ENCODE results near the gene ZNF785. TPM values are rescaled to one million over a fixed set of nuclear protein-coding genes. Genes with fewer than 3 reads are reported as not detected.

ZNF785 gene
- total RNA-seq, 1 experiment from 2014 or later = 16.0 TPM

DNA sequence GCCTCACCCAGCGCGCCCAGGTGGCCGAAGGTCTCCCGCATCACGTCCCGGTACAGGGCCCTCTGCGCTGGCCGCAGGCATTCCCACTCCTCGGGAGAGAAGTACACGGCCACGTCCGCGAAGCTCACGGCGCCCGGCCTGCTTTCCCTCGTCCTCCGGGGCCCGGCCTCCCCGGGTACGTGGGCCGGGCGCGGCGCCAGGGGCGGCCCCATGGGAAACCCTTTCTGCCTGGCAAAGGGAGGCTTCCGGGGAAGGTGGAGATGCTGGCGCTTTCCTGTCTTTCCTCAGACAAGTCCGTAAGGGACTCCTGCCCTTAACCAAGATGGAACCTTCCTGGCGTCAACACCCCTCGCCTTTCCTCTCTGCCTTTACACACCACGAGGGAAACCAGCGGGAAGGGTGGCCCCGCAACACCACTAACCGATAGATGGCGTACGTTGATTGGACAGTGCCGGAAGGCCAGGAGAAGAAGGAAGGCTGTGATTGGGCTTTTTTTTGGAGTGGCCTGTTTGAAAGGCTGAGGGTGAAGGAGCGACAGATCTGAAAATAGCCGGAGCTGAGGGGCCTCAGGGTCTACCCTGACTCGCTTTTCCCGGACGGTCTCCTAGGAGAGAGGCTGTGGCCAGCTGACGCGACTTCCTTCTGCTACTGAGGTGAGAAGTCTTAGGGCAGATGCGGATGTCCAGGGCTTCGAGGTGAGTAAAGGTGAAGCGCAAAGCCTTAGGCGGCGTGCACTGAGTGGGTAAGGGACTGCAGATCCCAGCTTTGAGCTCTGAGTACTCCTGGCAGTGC, at the start of gene ZNF785 (continued):
- peak; percentile 23; the same call in 1 of the 2 replicates for TF ChIP-seq ZBTB21 (CRISPR knock-in tag; IDR thresholded peaks at IDR 0.05; ENCODE audit: borderline replicate concordance)
- TF ChIP-seq, protein P1, sequence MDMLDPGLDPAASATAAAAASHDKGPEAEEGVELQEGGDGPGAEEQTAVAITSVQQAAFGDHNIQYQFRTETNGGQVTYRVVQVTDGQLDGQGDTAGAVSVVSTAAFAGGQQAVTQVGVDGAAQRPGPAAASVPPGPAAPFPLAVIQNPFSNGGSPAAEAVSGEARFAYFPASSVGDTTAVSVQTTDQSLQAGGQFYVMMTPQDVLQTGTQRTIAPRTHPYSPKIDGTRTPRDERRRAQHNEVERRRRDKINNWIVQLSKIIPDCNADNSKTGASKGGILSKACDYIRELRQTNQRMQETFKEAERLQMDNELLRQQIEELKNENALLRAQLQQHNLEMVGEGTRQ (CRISPR knock-in tag; IDR thresholded peaks at IDR 0.05) = peak; percentile 64
- peak; percentile 91 for TF ChIP-seq NFYB (CRISPR knock-in tag; conservative IDR thresholded peaks at IDR 0.05; ENCODE audit: low read depth)
- no peak for TF ChIP-seq ZNF263 (CRISPR knock-in tag; IDR thresholded peaks at IDR 0.05; ENCODE audit: low read depth)
- TF ChIP-seq, protein P2, sequence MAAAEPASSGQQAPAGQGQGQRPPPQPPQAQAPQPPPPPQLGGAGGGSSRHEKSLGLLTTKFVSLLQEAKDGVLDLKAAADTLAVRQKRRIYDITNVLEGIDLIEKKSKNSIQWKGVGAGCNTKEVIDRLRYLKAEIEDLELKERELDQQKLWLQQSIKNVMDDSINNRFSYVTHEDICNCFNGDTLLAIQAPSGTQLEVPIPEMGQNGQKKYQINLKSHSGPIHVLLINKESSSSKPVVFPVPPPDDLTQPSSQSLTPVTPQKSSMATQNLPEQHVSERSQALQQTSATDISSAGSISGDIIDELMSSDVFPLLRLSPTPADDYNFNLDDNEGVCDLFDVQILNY (CRISPR knock-in tag; IDR thresholded peaks at IDR 0.05) = peak; percentile 86
- TF ChIP-seq TEAD1 (CRISPR knock-in tag; IDR thresholded peaks at IDR 0.05) = peak; percentile 95
- TF ChIP-seq, protein P3, sequence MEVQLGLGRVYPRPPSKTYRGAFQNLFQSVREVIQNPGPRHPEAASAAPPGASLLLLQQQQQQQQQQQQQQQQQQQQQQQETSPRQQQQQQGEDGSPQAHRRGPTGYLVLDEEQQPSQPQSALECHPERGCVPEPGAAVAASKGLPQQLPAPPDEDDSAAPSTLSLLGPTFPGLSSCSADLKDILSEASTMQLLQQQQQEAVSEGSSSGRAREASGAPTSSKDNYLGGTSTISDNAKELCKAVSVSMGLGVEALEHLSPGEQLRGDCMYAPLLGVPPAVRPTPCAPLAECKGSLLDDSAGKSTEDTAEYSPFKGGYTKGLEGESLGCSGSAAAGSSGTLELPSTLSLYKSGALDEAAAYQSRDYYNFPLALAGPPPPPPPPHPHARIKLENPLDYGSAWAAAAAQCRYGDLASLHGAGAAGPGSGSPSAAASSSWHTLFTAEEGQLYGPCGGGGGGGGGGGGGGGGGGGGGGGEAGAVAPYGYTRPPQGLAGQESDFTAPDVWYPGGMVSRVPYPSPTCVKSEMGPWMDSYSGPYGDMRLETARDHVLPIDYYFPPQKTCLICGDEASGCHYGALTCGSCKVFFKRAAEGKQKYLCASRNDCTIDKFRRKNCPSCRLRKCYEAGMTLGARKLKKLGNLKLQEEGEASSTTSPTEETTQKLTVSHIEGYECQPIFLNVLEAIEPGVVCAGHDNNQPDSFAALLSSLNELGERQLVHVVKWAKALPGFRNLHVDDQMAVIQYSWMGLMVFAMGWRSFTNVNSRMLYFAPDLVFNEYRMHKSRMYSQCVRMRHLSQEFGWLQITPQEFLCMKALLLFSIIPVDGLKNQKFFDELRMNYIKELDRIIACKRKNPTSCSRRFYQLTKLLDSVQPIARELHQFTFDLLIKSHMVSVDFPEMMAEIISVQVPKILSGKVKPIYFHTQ (CRISPR knock-in tag; IDR thresholded peaks at IDR 0.05) = no peak
- 0 out of 2 replicates have a peak, but pooled peaks have one; percentile 67 for TF ChIP-seq ZNF219 (CRISPR knock-in tag; IDR thresholded peaks at IDR 0.05; ENCODE audit: borderline replicate concordance)
- TF ChIP-seq, protein P4, sequence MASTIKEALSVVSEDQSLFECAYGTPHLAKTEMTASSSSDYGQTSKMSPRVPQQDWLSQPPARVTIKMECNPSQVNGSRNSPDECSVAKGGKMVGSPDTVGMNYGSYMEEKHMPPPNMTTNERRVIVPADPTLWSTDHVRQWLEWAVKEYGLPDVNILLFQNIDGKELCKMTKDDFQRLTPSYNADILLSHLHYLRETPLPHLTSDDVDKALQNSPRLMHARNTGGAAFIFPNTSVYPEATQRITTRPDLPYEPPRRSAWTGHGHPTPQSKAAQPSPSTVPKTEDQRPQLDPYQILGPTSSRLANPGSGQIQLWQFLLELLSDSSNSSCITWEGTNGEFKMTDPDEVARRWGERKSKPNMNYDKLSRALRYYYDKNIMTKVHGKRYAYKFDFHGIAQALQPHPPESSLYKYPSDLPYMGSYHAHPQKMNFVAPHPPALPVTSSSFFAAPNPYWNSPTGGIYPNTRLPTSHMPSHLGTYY (CRISPR knock-in tag; IDR thresholded peaks at IDR 0.05) = no peak
- TF ChIP-seq, protein P5, sequence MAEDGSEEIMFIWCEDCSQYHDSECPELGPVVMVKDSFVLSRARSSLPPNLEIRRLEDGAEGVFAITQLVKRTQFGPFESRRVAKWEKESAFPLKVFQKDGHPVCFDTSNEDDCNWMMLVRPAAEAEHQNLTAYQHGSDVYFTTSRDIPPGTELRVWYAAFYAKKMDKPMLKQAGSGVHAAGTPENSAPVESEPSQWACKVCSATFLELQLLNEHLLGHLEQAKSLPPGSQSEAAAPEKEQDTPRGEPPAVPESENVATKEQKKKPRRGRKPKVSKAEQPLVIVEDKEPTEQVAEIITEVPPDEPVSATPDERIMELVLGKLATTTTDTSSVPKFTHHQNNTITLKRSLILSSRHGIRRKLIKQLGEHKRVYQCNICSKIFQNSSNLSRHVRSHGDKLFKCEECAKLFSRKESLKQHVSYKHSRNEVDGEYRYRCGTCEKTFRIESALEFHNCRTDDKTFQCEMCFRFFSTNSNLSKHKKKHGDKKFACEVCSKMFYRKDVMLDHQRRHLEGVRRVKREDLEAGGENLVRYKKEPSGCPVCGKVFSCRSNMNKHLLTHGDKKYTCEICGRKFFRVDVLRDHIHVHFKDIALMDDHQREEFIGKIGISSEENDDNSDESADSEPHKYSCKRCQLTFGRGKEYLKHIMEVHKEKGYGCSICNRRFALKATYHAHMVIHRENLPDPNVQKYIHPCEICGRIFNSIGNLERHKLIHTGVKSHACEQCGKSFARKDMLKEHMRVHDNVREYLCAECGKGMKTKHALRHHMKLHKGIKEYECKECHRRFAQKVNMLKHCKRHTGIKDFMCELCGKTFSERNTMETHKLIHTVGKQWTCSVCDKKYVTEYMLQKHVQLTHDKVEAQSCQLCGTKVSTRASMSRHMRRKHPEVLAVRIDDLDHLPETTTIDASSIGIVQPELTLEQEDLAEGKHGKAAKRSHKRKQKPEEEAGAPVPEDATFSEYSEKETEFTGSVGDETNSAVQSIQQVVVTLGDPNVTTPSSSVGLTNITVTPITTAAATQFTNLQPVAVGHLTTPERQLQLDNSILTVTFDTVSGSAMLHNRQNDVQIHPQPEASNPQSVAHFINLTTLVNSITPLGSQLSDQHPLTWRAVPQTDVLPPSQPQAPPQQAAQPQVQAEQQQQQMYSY (CRISPR knock-in tag; IDR thresholded peaks at IDR 0.05) = 0 out of 2 replicates have a peak, but pooled peaks have one; percentile 33
- TF ChIP-seq ELF4 (CRISPR knock-in tag; IDR thresholded peaks at IDR 0.05; ENCODE audit: low read depth) = 0 out of 2 replicates have a peak, but pooled peaks have one; percentile 54
- TF ChIP-seq, protein P6, sequence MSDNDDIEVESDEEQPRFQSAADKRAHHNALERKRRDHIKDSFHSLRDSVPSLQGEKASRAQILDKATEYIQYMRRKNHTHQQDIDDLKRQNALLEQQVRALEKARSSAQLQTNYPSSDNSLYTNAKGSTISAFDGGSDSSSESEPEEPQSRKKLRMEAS (CRISPR knock-in tag; IDR thresholded peaks at IDR 0.05) = peak; percentile 99
- no peak for TF ChIP-seq HMGA2 (CRISPR knock-in tag; IDR thresholded peaks at IDR 0.05)
- TF ChIP-seq, protein P7, sequence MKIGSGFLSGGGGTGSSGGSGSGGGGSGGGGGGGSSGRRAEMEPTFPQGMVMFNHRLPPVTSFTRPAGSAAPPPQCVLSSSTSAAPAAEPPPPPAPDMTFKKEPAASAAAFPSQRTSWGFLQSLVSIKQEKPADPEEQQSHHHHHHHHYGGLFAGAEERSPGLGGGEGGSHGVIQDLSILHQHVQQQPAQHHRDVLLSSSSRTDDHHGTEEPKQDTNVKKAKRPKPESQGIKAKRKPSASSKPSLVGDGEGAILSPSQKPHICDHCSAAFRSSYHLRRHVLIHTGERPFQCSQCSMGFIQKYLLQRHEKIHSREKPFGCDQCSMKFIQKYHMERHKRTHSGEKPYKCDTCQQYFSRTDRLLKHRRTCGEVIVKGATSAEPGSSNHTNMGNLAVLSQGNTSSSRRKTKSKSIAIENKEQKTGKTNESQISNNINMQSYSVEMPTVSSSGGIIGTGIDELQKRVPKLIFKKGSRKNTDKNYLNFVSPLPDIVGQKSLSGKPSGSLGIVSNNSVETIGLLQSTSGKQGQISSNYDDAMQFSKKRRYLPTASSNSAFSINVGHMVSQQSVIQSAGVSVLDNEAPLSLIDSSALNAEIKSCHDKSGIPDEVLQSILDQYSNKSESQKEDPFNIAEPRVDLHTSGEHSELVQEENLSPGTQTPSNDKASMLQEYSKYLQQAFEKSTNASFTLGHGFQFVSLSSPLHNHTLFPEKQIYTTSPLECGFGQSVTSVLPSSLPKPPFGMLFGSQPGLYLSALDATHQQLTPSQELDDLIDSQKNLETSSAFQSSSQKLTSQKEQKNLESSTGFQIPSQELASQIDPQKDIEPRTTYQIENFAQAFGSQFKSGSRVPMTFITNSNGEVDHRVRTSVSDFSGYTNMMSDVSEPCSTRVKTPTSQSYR (CRISPR knock-in tag; IDR thresholded peaks at IDR 0.05) = peak; percentile 84; the same call in 1 of the 2 replicates
- TF ChIP-seq ZNF423 (CRISPR knock-in tag; IDR thresholded peaks at IDR 0.05) = no peak
- TF ChIP-seq, protein P8, sequence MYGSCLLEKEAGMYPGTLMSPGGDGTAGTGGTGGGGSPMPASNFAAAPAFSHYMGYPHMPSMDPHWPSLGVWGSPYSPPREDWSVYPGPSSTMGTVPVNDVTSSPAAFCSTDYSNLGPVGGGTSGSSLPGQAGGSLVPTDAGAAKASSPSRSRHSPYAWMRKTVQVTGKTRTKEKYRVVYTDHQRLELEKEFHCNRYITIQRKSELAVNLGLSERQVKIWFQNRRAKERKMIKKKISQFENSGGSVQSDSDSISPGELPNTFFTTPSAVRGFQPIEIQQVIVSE (CRISPR knock-in tag; IDR thresholded peaks at IDR 0.05; ENCODE audit: borderline replicate concordance) = no peak
- 0 out of 2 replicates have a peak, but pooled peaks have one; percentile 64 for TF ChIP-seq KAT7 (CRISPR knock-in tag; IDR thresholded peaks at IDR 0.05; ENCODE audit: borderline replicate concordance)
- TF ChIP-seq ZNF232 (CRISPR knock-in tag; IDR thresholded peaks at IDR 0.05) = peak; percentile 96
- no peak for TF ChIP-seq ZNF416 (CRISPR knock-in tag; IDR thresholded peaks at IDR 0.05)
- TF ChIP-seq ZNF396 (CRISPR knock-in tag; IDR thresholded peaks at IDR 0.05; ENCODE audit: borderline replicate concordance) = no peak
